ENCODE measurements around the gene KRTAP5-2. TPM values are rescaled to one million over a fixed set of nuclear protein-coding genes. Genes with fewer than 3 reads are reported as not detected.
"Not testable (repeated sequence)": the region's sequence is repeated elsewhere in the genome, so short reads cannot be mapped to it uniquely, and the experiment has no call there.

The KRTAP5-2 gene
- total RNA-seq, 1 donor = not detected

DNA sequence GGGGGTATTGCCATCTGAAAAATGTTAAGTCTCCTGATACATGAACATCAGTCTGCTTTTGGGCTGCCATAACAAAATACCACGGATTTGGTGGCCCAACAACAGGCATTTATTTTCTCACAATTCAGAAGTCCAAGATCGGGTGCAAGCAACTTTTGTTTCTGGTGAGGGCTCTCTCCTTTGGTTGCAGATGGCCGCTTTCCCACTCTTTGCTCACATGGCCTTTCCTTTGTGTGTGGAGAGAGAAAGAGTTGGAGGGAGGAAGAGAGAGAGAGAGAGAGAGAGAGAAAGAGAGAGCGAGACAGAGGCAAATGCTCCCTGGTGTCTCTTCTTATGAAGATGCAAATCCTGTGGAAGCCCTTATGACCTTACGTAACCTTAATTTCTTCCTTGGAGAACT lies 2.5 kb upstream of the KRTAP5-2 start:
- no peak for DNase-seq (ENCODE audit: low read depth)

DNA sequence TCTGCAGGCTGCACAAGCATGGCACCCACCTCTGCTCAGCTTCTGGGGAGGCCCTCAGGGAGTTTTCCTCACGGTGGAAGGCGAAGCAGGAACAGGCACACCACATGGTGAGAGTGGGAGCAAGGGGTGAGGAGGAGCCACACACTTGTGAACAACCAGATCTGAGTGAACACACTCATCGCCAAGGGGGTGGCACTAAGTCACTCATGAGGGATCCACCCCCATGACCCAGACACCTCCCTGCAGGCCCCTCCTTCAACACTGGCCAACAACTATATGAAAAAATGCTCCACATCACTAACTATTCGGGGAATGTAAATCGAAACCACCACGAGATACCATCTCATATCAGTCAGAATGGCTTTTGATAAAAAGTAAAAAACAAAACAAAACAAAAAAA lies 722 bp upstream of the KRTAP5-2 start:
- no peak overlapping the region for H3K4me3 ChIP-seq (ENCODE audit: low read depth, low read length)
- TF ChIP-seq, protein P1, sequence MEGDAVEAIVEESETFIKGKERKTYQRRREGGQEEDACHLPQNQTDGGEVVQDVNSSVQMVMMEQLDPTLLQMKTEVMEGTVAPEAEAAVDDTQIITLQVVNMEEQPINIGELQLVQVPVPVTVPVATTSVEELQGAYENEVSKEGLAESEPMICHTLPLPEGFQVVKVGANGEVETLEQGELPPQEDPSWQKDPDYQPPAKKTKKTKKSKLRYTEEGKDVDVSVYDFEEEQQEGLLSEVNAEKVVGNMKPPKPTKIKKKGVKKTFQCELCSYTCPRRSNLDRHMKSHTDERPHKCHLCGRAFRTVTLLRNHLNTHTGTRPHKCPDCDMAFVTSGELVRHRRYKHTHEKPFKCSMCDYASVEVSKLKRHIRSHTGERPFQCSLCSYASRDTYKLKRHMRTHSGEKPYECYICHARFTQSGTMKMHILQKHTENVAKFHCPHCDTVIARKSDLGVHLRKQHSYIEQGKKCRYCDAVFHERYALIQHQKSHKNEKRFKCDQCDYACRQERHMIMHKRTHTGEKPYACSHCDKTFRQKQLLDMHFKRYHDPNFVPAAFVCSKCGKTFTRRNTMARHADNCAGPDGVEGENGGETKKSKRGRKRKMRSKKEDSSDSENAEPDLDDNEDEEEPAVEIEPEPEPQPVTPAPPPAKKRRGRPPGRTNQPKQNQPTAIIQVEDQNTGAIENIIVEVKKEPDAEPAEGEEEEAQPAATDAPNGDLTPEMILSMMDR (IDR thresholded peaks at IDR 0.05; ENCODE audit: insufficient read depth, low read length) = no peak
- DNase-seq (ENCODE audit: low read depth) = no peak

More for the DNA sequence above, 2.5 kb upstream of the KRTAP5-2 start:
- TF ChIP-seq, protein P1 (IDR thresholded peaks at IDR 0.05; ENCODE audit: insufficient read depth, low read length) = no peak
- no peak overlapping the region for H3K4me3 ChIP-seq (ENCODE audit: low read depth, low read length)

DNA sequence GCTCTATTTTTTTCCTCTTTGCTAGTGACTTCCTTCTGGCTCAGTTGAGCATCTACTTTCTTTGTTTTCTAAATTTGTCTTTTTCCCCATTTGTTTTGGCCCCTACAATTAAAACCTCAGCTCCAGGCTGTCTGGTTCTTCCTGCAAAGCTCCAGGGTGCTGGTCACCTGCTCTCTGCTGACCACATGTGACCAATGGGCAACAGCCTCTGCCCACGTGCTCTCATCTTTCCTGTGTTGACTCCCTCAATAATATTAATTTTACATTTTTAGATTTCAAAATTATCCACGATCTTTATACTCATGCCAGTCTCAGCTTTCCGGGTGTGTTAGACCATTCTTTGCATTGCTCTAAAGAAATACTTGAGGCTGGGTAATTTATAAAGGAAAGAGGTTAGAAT lies 312 bp upstream of the KRTAP5-2 start:
- not testable (repeated sequence) for H3K4me3 ChIP-seq (ENCODE audit: low read depth, low read length); DNase-seq (ENCODE audit: low read depth)

DNA sequence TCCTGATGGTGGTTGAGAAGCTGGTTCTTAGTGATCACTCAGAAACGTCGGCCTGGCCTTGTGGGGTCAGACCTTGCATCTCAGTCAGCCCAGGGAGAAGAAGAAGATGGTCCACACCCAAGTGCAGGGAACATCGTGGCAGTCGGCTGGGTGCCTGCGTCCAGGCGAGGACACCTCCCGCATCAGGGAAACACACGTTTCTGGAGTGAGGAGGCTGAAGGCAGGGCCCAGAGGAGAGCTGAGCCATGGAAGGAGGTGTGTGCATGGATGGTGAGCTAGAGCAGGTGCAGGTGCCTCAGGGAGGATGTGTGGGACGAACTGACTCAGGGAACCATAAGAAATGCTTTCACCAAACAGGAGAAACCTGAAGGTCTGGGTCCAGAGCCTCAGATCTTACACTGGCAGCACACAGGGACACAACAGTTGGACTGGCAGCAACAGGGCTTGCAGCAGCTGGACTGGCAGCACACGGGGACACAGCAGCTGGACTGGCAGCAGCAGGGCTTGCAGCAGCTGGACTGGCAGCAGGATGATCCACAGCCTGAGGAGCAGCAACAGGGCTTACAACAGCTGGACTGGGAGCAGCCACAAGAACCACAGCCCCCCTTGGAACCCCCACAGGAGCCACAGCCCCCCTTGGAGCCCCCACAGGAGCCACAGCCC lies 632 bp downstream of the KRTAP5-2 start:
- TF ChIP-seq, protein P1 (IDR thresholded peaks at IDR 0.05; ENCODE audit: insufficient read depth, low read length) = no peak
- no peak overlapping the region for H3K4me3 ChIP-seq (ENCODE audit: low read depth, low read length)
- no peak for DNase-seq (ENCODE audit: low read depth)

DNA sequence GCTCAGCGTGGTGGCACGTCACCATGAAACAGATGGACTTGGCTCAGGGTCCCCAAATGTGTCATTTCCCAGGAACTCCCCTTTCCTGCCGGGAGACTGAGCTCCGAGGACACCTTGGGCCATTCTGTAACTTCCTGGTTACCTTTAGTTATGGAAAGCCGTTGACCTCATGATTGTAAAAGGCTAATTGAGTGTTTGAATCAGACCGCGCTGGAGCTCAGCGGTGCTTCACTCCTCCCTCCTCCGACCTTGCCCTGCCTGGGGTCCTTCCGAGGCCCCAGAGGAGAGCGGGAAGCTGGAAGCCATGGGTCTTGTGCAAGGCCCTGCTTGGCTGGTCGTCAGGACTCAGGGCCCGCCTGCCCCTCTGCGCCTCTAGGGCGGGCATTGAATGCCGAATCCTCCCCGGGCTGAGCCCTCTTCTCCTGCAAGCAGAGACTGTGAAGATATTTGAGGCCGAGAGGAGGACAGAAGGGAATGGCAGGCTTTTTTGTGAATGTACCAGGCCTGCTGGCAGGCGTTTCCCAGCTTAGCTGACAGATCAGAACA lies 1.4 kb downstream of the KRTAP5-2 start:
- H3K4me3 ChIP-seq (ENCODE audit: low read depth, low read length); DNase-seq (ENCODE audit: low read depth): not testable (repeated sequence)

DNA sequence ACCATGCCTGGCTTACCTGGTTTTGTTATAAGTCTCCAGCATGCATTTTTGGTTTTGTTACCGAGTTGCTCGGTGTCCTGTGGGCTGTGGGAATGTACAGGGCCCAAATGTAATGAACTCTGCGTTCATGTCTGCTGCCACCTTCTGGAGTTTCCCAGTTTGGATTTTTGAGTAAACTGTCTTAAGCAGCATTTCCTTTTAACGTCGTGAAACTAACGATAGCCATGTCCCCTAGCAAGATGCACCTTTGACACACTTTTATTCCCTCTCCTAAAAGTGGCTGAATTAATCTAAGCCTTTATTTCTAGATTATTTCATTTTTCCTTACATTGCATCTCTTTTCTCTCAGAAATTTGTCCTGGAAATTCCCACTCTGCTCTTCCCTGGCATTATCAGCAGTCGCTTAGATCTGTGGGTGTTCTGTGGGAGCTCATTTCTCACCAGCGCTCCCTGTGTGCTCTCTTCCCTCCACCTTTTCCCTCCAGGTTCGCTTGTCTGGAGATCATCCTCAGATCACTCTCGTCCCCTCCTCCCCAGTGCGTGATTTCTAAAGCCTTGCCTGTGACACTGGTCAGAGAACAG lies 2.0 kb downstream of the KRTAP5-2 start:
- H3K4me3 ChIP-seq (ENCODE audit: low read depth, low read length) = not testable (repeated sequence)
- DNase-seq (ENCODE audit: low read depth) = peak; percentile 14

DNA sequence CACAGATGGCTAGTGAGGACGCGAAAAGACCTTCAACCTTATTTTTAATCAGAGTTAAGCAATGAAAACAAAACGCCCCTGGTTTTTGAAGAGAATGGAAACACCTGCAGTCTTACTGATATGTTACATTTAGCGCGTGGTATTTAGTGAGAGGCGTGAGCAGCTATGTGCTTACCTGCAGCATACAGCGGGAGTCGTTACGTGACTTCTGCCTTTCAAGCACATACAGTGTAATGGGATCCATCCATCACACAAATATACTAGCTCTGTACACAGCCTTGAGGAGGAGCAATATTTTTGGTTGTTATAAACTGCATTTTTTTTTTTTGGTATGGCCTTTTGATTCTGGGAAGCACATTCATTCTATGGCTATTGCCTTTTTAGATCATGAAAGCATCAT lies 5.5 kb downstream of the KRTAP5-2 start:
- TF ChIP-seq, protein P1 (IDR thresholded peaks at IDR 0.05; ENCODE audit: insufficient read depth, low read length) = no peak
- no peak overlapping the region for H3K4me3 ChIP-seq (ENCODE audit: low read depth, low read length)

DNA sequence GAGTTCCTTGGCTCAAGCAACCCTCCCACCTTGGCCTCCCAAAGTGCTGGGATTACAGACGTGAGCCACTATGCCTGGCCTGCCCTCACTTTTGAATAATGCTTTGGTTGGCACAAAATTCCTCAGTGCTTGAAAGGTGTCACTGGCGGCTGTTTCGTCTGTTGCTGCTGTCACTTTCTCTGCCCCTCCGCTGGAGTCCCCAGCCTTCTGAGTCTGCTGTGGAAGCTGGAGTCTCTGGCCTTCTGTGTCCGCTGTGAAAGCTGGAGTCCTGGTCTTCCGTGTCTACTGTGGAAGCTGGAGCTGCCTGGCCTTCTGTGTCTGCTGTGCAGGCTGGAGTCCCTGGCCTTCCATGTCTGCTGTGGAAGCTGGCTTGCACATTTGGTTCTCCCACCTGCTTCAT lies 8.1 kb downstream of the KRTAP5-2 start:
- TF ChIP-seq, protein P1 (IDR thresholded peaks at IDR 0.05; ENCODE audit: insufficient read depth, low read length) = no peak
- no peak overlapping the region for H3K4me3 ChIP-seq (ENCODE audit: low read depth, low read length)

More for the DNA sequence above, 5.5 kb downstream of the KRTAP5-2 start:
- DNase-seq (ENCODE audit: low read depth) = no peak

DNA sequence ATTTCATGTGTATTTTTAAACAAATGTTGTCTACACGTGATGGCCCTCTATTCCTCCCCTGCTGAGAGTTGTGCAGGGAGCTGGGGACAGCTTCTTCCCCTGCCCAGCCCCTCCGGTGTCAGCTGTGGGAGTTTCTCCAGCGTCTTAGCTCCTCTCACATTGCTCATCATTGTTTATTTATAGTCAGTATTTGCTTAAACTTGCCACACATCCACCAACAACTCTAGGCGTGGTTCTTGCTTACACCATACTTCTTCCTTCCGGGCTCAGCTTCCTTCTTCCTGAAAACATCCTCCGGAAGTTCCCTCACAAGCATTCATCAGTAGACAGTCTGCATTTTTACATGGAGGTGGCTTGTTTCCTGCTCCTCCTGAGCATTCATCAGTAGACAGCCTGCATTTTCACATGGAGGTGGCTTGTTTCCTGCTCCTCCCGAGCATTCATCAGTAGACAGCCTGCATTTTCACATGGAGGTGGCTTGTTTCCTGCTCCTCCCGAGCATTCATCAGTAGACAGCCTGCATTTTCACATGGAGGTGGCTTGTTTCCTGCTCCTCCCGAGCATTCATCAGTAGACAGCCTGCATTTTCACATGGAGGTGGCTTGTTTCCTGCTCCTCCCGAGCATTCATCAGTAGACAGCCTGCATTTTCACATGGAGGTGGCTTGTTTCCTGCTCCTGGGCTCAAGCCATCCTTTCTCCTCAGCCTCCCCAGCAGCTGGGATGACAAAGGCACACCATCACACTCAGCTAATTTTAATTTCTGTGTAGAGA lies 8.7 kb downstream of the KRTAP5-2 start:
- DNase-seq (ENCODE audit: low read depth); H3K4me3 ChIP-seq (ENCODE audit: low read depth, low read length): not testable (repeated sequence)

More for the DNA sequence above, 8.1 kb downstream of the KRTAP5-2 start:
- DNase-seq (ENCODE audit: low read depth) = no peak

Measured in fibroblast of the aortic adventitia (primary cell).